ENCODE results near the gene ZFYVE26. TPM values are rescaled to one million over a fixed set of nuclear protein-coding genes. Genes with fewer than 3 reads are reported as not detected.

ZFYVE26 gene
- total RNA-seq, 6 donors from 2014 or later, result 27.7 to 153 (median 44.5) TPM

DNA sequence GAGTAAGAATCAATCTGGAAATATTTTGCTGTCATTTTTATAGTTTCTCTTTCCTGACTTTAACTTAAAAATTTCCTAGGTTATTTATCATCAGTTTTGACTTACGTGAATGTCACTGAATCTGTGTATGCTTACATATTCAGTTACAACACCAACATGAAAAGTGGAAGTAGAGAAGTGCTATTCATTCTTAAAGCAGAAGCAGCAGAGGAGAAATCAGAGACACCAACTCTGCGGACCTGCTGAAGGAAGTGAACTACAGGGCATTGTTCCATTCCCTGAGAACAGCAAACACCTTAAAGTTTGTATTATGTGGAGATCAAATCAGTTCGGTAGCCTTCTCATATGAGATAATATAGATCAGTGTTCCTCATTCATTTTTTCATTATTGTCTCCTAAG lies 37.3 kb upstream of the ZFYVE26 start:
- no peak for TF ChIP-seq POLR2A (IDR thresholded peaks at IDR 0.05)
- TF ChIP-seq, protein P1, sequence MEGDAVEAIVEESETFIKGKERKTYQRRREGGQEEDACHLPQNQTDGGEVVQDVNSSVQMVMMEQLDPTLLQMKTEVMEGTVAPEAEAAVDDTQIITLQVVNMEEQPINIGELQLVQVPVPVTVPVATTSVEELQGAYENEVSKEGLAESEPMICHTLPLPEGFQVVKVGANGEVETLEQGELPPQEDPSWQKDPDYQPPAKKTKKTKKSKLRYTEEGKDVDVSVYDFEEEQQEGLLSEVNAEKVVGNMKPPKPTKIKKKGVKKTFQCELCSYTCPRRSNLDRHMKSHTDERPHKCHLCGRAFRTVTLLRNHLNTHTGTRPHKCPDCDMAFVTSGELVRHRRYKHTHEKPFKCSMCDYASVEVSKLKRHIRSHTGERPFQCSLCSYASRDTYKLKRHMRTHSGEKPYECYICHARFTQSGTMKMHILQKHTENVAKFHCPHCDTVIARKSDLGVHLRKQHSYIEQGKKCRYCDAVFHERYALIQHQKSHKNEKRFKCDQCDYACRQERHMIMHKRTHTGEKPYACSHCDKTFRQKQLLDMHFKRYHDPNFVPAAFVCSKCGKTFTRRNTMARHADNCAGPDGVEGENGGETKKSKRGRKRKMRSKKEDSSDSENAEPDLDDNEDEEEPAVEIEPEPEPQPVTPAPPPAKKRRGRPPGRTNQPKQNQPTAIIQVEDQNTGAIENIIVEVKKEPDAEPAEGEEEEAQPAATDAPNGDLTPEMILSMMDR (IDR thresholded peaks at IDR 0.05), result no peak
- TF ChIP-seq EP300 (IDR thresholded peaks at IDR 0.05), result no peak
- no peak for TF ChIP-seq POLR2AphosphoS5 (IDR thresholded peaks at IDR 0.05)
- no peaks in the 10 kb centered on the region for H3K9me3 ChIP-seq
- 65 to 77% methylated on average over 3 of the region's 3 CpGs for WGBS, 2 donors
- DNase-seq (peak in 1 of 2 donors; percentile 23), ATAC-seq (ENCODE audit: low FRiP score in 2 of 2) (peak; percentile 70 to 75)
- H3K36me3 ChIP-seq, result no peaks in the 10 kb centered on the region
- no peaks in the 10 kb centered on the region for H3K4me1 ChIP-seq
- no peaks in the 10 kb centered on the region for H3K27me3 ChIP-seq
- peak overlapping the region in 2 of 4 donors; percentile 72 to 74 for H3K27ac ChIP-seq
- H3K4me3 ChIP-seq, result no peak overlapping the region

DNA sequence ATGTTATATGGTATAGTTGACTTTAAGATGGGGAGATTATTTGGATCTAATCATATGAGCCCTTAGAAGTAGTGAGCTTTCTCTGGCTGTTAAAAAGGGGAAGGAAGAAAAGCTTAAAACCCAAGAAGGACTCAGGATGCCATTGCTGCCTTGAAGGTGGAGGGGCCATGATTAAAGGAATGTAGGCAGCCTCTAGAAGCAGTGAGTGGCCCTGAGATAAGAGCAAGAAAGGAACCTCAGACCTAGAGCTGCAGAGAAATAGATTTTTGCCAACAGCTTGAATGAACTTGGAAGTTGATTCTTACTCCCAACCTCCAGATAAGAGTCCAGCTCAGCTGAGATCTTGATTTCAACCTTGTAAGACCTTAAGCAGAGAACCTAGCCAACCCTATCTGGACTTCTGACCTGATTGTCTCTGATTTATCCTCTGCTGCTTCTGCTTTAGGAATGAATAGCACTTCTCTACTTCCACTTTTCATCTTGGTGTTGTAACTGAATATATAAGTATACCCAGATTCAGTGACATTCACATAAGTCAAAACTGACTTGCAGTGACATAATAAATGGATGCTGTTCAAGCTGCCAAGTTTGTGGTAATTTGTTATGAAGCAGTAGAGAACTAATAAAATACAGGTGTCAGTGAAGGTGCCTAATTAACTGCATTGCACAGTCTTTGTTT lies 36.7 kb upstream of the ZFYVE26 start:
- Histone ChIP-seq H3K4me3 (no peak overlapping the region), H3K27ac (peak overlapping the region in 2 of 4 donors; percentile 72 to 74), H3K36me3 (no peaks in the 10 kb centered on the region), H3K9me3 (no peaks in the 10 kb centered on the region), H3K4me1 (no peaks in the 10 kb centered on the region), H3K27me3 (no peaks in the 10 kb centered on the region)
- no peak for DNase-seq
- TF ChIP-seq EP300 (IDR thresholded peaks at IDR 0.05) (no peak), POLR2AphosphoS5 (IDR thresholded peaks at IDR 0.05) (no peak), POLR2A (IDR thresholded peaks at IDR 0.05) (no peak)
- TF ChIP-seq, protein P1 (IDR thresholded peaks at IDR 0.05), result no peak
- peak; percentile 42 to 66 for ATAC-seq (ENCODE audit: low FRiP score in 2 of 2)

DNA sequence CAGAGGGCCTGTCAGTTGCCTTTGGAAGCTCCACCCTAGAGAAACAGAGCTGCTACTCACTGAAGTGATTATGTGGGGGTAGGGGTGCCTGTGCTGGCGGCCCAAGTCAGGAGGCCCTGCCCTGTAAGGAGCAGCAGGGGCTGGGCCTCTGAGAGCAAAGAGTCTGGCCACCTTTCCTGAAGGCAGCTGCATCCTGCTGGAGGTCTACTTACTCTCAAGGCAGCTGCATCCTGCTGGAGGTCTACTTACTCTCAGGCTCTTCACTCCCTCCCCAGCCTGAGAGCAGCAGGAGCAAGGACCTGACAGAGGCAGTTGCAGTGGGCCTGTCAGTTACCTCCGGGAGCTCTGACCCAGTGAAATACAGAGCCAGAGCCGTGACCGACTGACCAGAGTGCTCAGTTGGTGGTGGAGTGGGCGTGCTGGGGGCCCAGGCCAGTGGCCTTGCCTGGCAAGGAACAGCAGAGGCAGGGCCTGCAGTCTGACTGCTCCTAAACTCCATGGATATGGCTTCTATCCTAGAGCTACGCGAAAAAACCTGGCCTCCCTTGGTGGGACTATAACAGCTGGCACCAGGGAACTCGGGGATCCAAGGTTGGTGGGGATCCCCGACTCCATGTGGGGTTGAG lies 35.5 kb upstream of the ZFYVE26 start:
- TF ChIP-seq, protein P1 (IDR thresholded peaks at IDR 0.05), result no peak
- TF ChIP-seq POLR2A (IDR thresholded peaks at IDR 0.05) (no peak), EP300 (IDR thresholded peaks at IDR 0.05) (no peak), POLR2AphosphoS5 (IDR thresholded peaks at IDR 0.05) (no peak)
- no peak for ATAC-seq (ENCODE audit: low FRiP score in 2 of 2)

DNA sequence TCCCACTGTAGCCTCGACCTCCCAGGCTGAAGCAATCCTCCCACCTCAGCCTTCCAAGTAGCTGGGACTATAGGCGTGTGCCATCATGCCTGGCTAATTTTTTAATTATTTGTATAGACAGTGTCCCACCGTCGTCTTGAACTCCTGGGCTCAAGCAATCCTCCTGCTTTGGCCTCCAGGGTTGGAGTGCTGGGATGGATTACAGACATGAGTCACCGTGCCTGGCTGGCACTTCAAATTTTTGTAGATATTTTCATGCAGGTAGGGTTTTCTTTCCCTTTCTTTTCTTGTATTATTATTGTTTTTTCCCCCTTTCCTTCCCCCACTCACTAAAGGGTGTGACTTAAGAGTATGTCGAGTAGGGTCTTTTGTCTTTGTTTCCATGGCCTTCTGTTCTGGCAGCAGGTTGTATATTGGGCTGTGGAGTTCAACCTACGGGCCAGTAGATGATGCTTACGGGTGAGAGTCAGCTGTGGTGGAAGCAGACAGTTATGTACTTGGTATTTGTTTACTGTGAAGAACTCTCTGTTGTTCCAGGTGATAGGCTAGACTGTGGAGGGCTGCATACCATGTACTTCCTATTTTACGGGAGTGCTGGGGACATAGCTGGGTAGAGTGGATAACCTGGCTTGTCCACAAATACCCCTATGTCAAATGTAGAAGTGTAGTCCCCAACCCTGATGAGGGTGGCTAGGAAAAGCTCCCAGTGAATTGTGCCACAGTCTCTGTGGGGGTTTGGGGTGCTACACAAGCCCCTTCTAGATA lies 33.9 kb upstream of the ZFYVE26 start:
- H3K4me1 ChIP-seq, result no peaks in the 10 kb centered on the region
- no peak overlapping the region for H3K27ac ChIP-seq
- WGBS, 2 donors, result 86 to 93% methylated on average over 9 of the region's 9 CpGs
- DNase-seq (no peak), ATAC-seq (ENCODE audit: low FRiP score in 2 of 2) (no peak)
- H3K27me3 ChIP-seq, result no peaks in the 10 kb centered on the region
- TF ChIP-seq POLR2AphosphoS5 (IDR thresholded peaks at IDR 0.05) (no peak), EP300 (IDR thresholded peaks at IDR 0.05) (no peak), POLR2A (IDR thresholded peaks at IDR 0.05) (no peak)
- TF ChIP-seq, protein P1 (IDR thresholded peaks at IDR 0.05), result no peak
- no peaks in the 10 kb centered on the region for H3K9me3 ChIP-seq
- H3K36me3 ChIP-seq, result no peaks in the 10 kb centered on the region
- H3K4me3 ChIP-seq, result no peak overlapping the region

More for the DNA sequence above, 35.5 kb upstream of the ZFYVE26 start:
- Histone ChIP-seq H3K27ac (no peak overlapping the region), H3K9me3 (no peaks in the 10 kb centered on the region), H3K36me3 (no peaks in the 10 kb centered on the region), H3K4me3 (no peak overlapping the region), H3K27me3 (no peaks in the 10 kb centered on the region), H3K4me1 (no peaks in the 10 kb centered on the region)
- DNase-seq, result peak in 1 of 2 donors; percentile 52
- WGBS, 2 donors, result 68 to 84% methylated on average over 6 to 9 of the region's 9 CpGs

Data from upper lobe of left lung (tissue), 6 donors.